WTC11 (cell line): ENCODE measurements around the gene ARHGEF37. TPM values are rescaled to one million over a fixed set of nuclear protein-coding genes. Genes with fewer than 3 reads are reported as not detected.
A peak's percentile ranks its signal among the peaks of the same experiment; 100 is the strongest.

Experiments used
- ATAC-seq: fragments of 200-7000 bp; cut with Tn5 transposase; 2 replicates; pipeline ENCODE4 v1.10.0; 2021; ENCODE audit warnings: mild to moderate bottlenecking, moderate library complexity
- CTCF ChIA-PET: fragments of 300-600 bp; sonication (Branson Sonifier 250); formaldehyde crosslinking; loops from one replicate; lab custom pipeline; 2021; ENCODE audit warnings: antibody characterized with exemption; lab: Charles Lee
- POLR2A ChIA-PET: fragments of 350-600 bp; sonication (Branson Sonifier 250); formaldehyde crosslinking; loops from one replicate; lab custom pipeline; 2021; ENCODE audit warnings: antibody characterized with exemption; lab: Charles Lee
- DNase-seq: peaks from one replicate; pipeline ENCODE4 v3.0.0; 2021; ENCODE audit warnings: low spot score
- H3K27ac Mint-ChIP-seq: 2 replicates; pipeline ENCODE4 v1.8.0; 2021; ENCODE audit warnings: mixed read lengths
- H3K27me3 Mint-ChIP-seq: 2 replicates; pipeline ENCODE4 v1.8.0; 2021; ENCODE audit warnings: low read depth, mild to moderate bottlenecking, moderate library complexity, mixed read lengths
- H3K36me3 Mint-ChIP-seq: 2 replicates; pipeline ENCODE4 v1.8.0; 2021; ENCODE audit warnings: mixed read lengths
- H3K4me1 Mint-ChIP-seq: 2 replicates; pipeline ENCODE4 v1.8.0; 2022; ENCODE audit warnings: mixed read lengths
- H3K4me3 Mint-ChIP-seq: 2 replicates; pipeline ENCODE4 v1.8.0; 2021; ENCODE audit warnings: mild to moderate bottlenecking, moderate library complexity, mixed read lengths
- H3K9me3 Mint-ChIP-seq: 2 replicates; pipeline ENCODE4 v1.8.0; 2021; ENCODE audit warnings: mixed read lengths
- ARID4B ChIP-seq: sonication (generic); formaldehyde crosslinking; IDR thresholded peaks from 2 replicates; pipeline ENCODE4 v1.8.0; 2023; ENCODE audit warnings: missing genetic modification reagents, mild to moderate bottlenecking, borderline replicate concordance
- CREB1 ChIP-seq: sonication (generic); formaldehyde crosslinking; IDR thresholded peaks from 2 replicates; pipeline ENCODE4 v1.8.0; 2023; ENCODE audit warnings: mild to moderate bottlenecking, missing genetic modification reagents
- CREM ChIP-seq: sonication (generic); formaldehyde crosslinking; IDR thresholded peaks from 2 replicates; pipeline ENCODE4 v1.8.1; 2022; ENCODE audit warnings: mild to moderate bottlenecking, missing genetic modification reagents, moderate library complexity
- E2F1 ChIP-seq: sonication (generic); formaldehyde crosslinking; IDR thresholded peaks from 2 replicates; pipeline ENCODE4 v1.8.0; 2022; ENCODE audit warnings: mild to moderate bottlenecking, missing genetic modification reagents
- FOXJ3 ChIP-seq: sonication (generic); formaldehyde crosslinking; IDR thresholded peaks from 2 replicates; pipeline ENCODE4 v1.9.0; 2021; ENCODE audit warnings: missing genetic modification reagents, mild to moderate bottlenecking, borderline replicate concordance
- FOXK1 ChIP-seq: sonication (generic); formaldehyde crosslinking; IDR thresholded peaks from 2 replicates; pipeline ENCODE4 v1.8.0; 2022; ENCODE audit warnings: mild to moderate bottlenecking, moderate library complexity, missing genetic modification reagents
- FOXP1 ChIP-seq: sonication (generic); formaldehyde crosslinking; IDR thresholded peaks from 2 replicates; pipeline ENCODE4 v1.8.0; 2022; ENCODE audit warnings: missing genetic modification reagents, mild to moderate bottlenecking, moderate library complexity, borderline replicate concordance
- GRHL2 ChIP-seq: fragments of 250-450 bp; sonication (Bioruptor Pico); IDR thresholded peaks from 2 replicates; pipeline ENCODE4 v1.8.0; 2022; ENCODE audit warnings: mild to moderate bottlenecking, moderate library complexity; ENCODE audit not compliant: insufficient replicate concordance, severe bottlenecking
- IRF2 ChIP-seq: sonication (generic); formaldehyde crosslinking; IDR thresholded peaks from 2 replicates; pipeline ENCODE4 v1.8.0; 2022; ENCODE audit warnings: low read depth, missing genetic modification reagents, borderline replicate concordance
- JUN ChIP-seq: sonication (generic); formaldehyde crosslinking; IDR thresholded peaks from 2 replicates; pipeline ENCODE4 v1.8.0; 2023; ENCODE audit warnings: mild to moderate bottlenecking, missing genetic modification reagents
- KAT7 ChIP-seq: sonication (generic); formaldehyde crosslinking; IDR thresholded peaks from 2 replicates; pipeline ENCODE4 v1.8.1; 2023; ENCODE audit warnings: missing genetic modification reagents, mild to moderate bottlenecking, borderline replicate concordance
- MYBL2 ChIP-seq: sonication (generic); formaldehyde crosslinking; IDR thresholded peaks from 2 replicates; pipeline ENCODE4 v1.8.1; 2023; ENCODE audit warnings: mild to moderate bottlenecking, moderate library complexity, missing genetic modification reagents
- NFATC4 ChIP-seq: fragments of 250-450 bp; sonication (Bioruptor Pico); IDR thresholded peaks from 2 replicates; pipeline ENCODE4 v1.9.0; 2021; ENCODE audit warnings: mild to moderate bottlenecking
- NR1H2 ChIP-seq: sonication (generic); formaldehyde crosslinking; IDR thresholded peaks from 2 replicates; pipeline ENCODE4 v1.9.0; 2021; ENCODE audit warnings: mild to moderate bottlenecking, moderate library complexity, missing genetic modification reagents
- SMAD3 ChIP-seq: sonication (generic); formaldehyde crosslinking; IDR thresholded peaks from 2 replicates; pipeline ENCODE4 v1.8.0; 2022; ENCODE audit warnings: missing genetic modification reagents, mild to moderate bottlenecking, borderline replicate concordance
- SOX15 ChIP-seq: fragments of 250-450 bp; sonication (Bioruptor Pico); IDR thresholded peaks from 2 replicates; pipeline ENCODE4 v1.9.0; 2021; ENCODE audit warnings: mild to moderate bottlenecking
- SP1 ChIP-seq: sonication (generic); formaldehyde crosslinking; conservative IDR thresholded peaks from 2 replicates; pipeline ENCODE4 v1.8.1; 2022; ENCODE audit warnings: missing genetic modification reagents
- ZNF121 ChIP-seq: sonication (generic); formaldehyde crosslinking; IDR thresholded peaks from 2 replicates; pipeline ENCODE4 v1.8.0; 2023; ENCODE audit warnings: missing genetic modification reagents
- ZNF232 ChIP-seq: sonication (generic); formaldehyde crosslinking; IDR thresholded peaks from 2 replicates; pipeline ENCODE4 v1.8.0; 2022; ENCODE audit warnings: mild to moderate bottlenecking, missing genetic modification reagents
- ZNF416 ChIP-seq: fragments of 250-450 bp; sonication (Bioruptor Pico); IDR thresholded peaks from 2 replicates; pipeline ENCODE4 v1.9.0; 2021; ENCODE audit warnings: mild to moderate bottlenecking, inconsistent platforms
- total RNA-seq: library from RNA; stranded (reverse); gene quantifications from 3 replicates; pipeline ENCODE4 v1.2.3, GENCODE V29; 2021
- TF ChIP-seq, protein P1 (sequence below): sonication (generic); formaldehyde crosslinking; IDR thresholded peaks from 2 replicates; pipeline ENCODE4 v1.8.1; 2022; ENCODE audit warnings: mild to moderate bottlenecking, moderate library complexity, missing genetic modification reagents
- TF ChIP-seq, protein P2 (sequence below): sonication (generic); formaldehyde crosslinking; IDR thresholded peaks from 2 replicates; pipeline ENCODE4 v1.8.1; 2022; ENCODE audit warnings: mild to moderate bottlenecking, missing genetic modification reagents, moderate library complexity, borderline replicate concordance
- TF ChIP-seq, protein P3 (sequence below): sonication (generic); formaldehyde crosslinking; IDR thresholded peaks from 2 replicates; pipeline ENCODE4 v1.8.1; 2022; ENCODE audit warnings: missing genetic modification reagents, borderline replicate concordance

The ARHGEF37 gene
- total RNA-seq, 1 experiment from 2014 or later, result 1.1 TPM

- TF ChIP-seq ARID4B (CRISPR knock-in tag) (no peak), GRHL2 (CRISPR knock-in tag) (no peak), SMAD3 (CRISPR knock-in tag) (no peak), MYBL2 (no peak)
- TF ChIP-seq, protein P1, sequence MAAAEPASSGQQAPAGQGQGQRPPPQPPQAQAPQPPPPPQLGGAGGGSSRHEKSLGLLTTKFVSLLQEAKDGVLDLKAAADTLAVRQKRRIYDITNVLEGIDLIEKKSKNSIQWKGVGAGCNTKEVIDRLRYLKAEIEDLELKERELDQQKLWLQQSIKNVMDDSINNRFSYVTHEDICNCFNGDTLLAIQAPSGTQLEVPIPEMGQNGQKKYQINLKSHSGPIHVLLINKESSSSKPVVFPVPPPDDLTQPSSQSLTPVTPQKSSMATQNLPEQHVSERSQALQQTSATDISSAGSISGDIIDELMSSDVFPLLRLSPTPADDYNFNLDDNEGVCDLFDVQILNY (CRISPR knock-in tag), result no peak
These were observed 29.2 kb upstream of the ARHGEF37 start (continued) for GRCh38 chr5:149552038-149552494.

GRCh38 chr5:149552553-149553160 is 28.6 kb upstream of the ARHGEF37 start:
- CTCF ChIA-PET, result interaction anchor here (2.1 to 2.3 kb wide), 5 partner anchors 17 to 117 kb away, joined by 4 to 19 read pairs (median 18); no protein-coding TSS in a partner anchor
- DNase-seq (no peak), ATAC-seq (no peak)
- POLR2A ChIA-PET, result interaction anchor here (1.5 kb wide), 1 partner anchor 62 kb away, joined by 8 read pairs; no protein-coding TSS in a partner anchor
- H3K36me3 Mint-ChIP-seq, result peaks cover 26% of the 10 kb centered on the region
- H3K27me3 Mint-ChIP-seq, result no peaks in the 10 kb centered on the region
- no peak for TF ChIP-seq NR1H2 (CRISPR knock-in tag)
- no peak for TF ChIP-seq FOXP1 (CRISPR knock-in tag)
- no peak for TF ChIP-seq SP1 (CRISPR knock-in tag)
- TF ChIP-seq, protein P1 (CRISPR knock-in tag), result no peak
- no peak for TF ChIP-seq NFATC4 (CRISPR knock-in tag)
- no peak for TF ChIP-seq CREM
- TF ChIP-seq CREB1 (CRISPR knock-in tag), result no peak
- peak overlapping the region; percentile 98 for H3K4me3 Mint-ChIP-seq
- no peaks in the 10 kb centered on the region for H3K9me3 Mint-ChIP-seq
- H3K4me1 Mint-ChIP-seq, result peaks cover 21% of the 10 kb centered on the region
- H3K27ac Mint-ChIP-seq, result no peak overlapping the region; the same call in 1 of the 2 replicates

GRCh38 chr5:149559706-149560105 is 21.6 kb upstream of the ARHGEF37 start:
- Mint-ChIP-seq H3K4me3 (no peak overlapping the region), H3K4me1 (peaks cover 38% of the 10 kb centered on the region), H3K36me3 (no peaks in the 10 kb centered on the region), H3K27me3 (no peaks in the 10 kb centered on the region), H3K9me3 (no peaks in the 10 kb centered on the region), H3K27ac (no peak overlapping the region)
- DNase-seq (no peak), ATAC-seq (no peak)
- POLR2A ChIA-PET, result interaction anchor here (0.6 kb wide), 1 partner anchor 215 kb away, joined by 3 read pairs; no protein-coding TSS in a partner anchor
- CTCF ChIA-PET, result interaction anchor here (4.2 kb wide), 1 partner anchor 118 kb away, joined by 35 read pairs; no protein-coding TSS in a partner anchor
- TF ChIP-seq SMAD3 (CRISPR knock-in tag) (no peak), E2F1 (CRISPR knock-in tag) (no peak), SOX15 (no peak), CREB1 (CRISPR knock-in tag) (no peak), FOXK1 (CRISPR knock-in tag) (no peak), ZNF232 (CRISPR knock-in tag) (no peak), ZNF121 (CRISPR knock-in tag) (no peak), ZNF416 (CRISPR knock-in tag) (no peak), KAT7 (CRISPR knock-in tag) (no peak), FOXJ3 (CRISPR knock-in tag) (no peak), IRF2 (CRISPR knock-in tag) (no peak), JUN (no peak)
- TF ChIP-seq, protein P2, sequence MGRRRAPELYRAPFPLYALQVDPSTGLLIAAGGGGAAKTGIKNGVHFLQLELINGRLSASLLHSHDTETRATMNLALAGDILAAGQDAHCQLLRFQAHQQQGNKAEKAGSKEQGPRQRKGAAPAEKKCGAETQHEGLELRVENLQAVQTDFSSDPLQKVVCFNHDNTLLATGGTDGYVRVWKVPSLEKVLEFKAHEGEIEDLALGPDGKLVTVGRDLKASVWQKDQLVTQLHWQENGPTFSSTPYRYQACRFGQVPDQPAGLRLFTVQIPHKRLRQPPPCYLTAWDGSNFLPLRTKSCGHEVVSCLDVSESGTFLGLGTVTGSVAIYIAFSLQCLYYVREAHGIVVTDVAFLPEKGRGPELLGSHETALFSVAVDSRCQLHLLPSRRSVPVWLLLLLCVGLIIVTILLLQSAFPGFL, result no peak
- TF ChIP-seq, protein P3, sequence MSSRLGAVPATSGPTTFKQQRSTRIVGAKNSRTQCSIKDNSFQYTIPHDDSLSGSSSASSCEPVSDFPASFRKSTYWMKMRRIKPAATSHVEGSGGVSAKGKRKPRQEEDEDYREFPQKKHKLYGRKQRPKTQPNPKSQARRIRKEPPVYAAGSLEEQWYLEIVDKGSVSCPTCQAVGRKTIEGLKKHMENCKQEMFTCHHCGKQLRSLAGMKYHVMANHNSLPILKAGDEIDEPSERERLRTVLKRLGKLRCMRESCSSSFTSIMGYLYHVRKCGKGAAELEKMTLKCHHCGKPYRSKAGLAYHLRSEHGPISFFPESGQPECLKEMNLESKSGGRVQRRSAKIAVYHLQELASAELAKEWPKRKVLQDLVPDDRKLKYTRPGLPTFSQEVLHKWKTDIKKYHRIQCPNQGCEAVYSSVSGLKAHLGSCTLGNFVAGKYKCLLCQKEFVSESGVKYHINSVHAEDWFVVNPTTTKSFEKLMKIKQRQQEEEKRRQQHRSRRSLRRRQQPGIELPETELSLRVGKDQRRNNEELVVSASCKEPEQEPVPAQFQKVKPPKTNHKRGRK (CRISPR knock-in tag), result no peak
